ENCODE data around the gene ATAD2B. TPM values are rescaled to one million over a fixed set of nuclear protein-coding genes. Genes with fewer than 3 reads are reported as not detected.

ATAD2B gene
- total and polyA plus RNA-seq, 2 of the 4 experiments (the other 2 are of a cell fraction), result 1.5 to 5.0 TPM

- peak overlapping the region; percentile 66; the same call in 1 of the 2 replicates for H3K4me2 ChIP-seq (ENCODE audit: low read depth, low read length)
- no peaks in the 10 kb centered on the region for H3K27me3 ChIP-seq (ENCODE audit: control insufficient read depth, insufficient read depth, low read length)
- in situ Hi-C loops (cut with MboI; ENCODE audit: low sequenced_read_pairs), result loop anchor here (10.0 kb wide), 1 partner anchor 246 kb away; the partner anchor contains the start of gene SF3B6
- H2BK20ac ChIP-seq (ENCODE audit: low read depth, low read length), result no peak overlapping the region
- H2AK5ac ChIP-seq (ENCODE audit: low read depth, low read length), result no peak overlapping the region
- no peak overlapping the region for H2BK5ac ChIP-seq (ENCODE audit: low read depth, low read length, poor library complexity, severe bottlenecking)
- BruUV-seq (replicated peaks), result no TSS peak
- peaks cover 3% of the 10 kb centered on the region; the same call in 1 of the 2 replicates for H3K9me1 ChIP-seq (ENCODE audit: insufficient read depth, low read length)
- H4K5ac ChIP-seq (ENCODE audit: low read depth, low read length), result no peak overlapping the region
- H3K36me3 ChIP-seq (ENCODE audit: control insufficient read depth, insufficient read depth, low read length), result 0 out of 2 replicates have a peak, but pooled peaks cover 1% of the 10 kb centered on the region
- H3K4me1 ChIP-seq (ENCODE audit: control insufficient read depth, insufficient read depth, low read length), result peaks cover 3% of the 10 kb centered on the region; the same call in 1 of the 2 replicates
- ATAC-seq (ENCODE audit: low read depth), result peak; percentile 28; the same call in 1 of the 2 replicates
- H3K56ac ChIP-seq (ENCODE audit: extremely low read depth, insufficient read depth, low read length), result no peak overlapping the region
- dilution Hi-C loops (cut with HindIII; ENCODE audit: low sequenced_read_pairs, unreplicated experiment), result no loop called here
- H2AK9ac ChIP-seq (replicated peaks; ENCODE audit: low read depth, low read length, poor library complexity), result no peak overlapping the region
- no peak overlapping the region for H3K27ac ChIP-seq (ENCODE audit: insufficient read depth, low read length)
- no peak overlapping the region for H2AFZ ChIP-seq (replicated peaks; ENCODE audit: low read length, poor library complexity)
- H3K4ac ChIP-seq (ENCODE audit: low read depth, low read length), result no peak overlapping the region
- ChIA-PET CTCF (interaction anchor here (0.6 to 1.3 kb wide), 2 partner anchors 99 to 1972 kb away, joined by 3 to 4 read pairs; partner anchors contain the start of gene ATAD2B), POLR2A (ENCODE audit: unreplicated experiment) (no interaction called here)
- no peak for DNase-seq
- H3K14ac ChIP-seq (replicated peaks; ENCODE audit: low read depth, low read length), result no peak overlapping the region
- H3K9ac ChIP-seq (ENCODE audit: low read depth, low read length), result no peak overlapping the region
- H3K18ac ChIP-seq (ENCODE audit: low read depth, low read length), result no peak overlapping the region
- no peak overlapping the region for H2BK15ac ChIP-seq (ENCODE audit: low read depth, low read length)
- intact Hi-C loops (cut with micrococcal nuclease), result no loop called here
- no peaks in the 10 kb centered on the region for H4K20me1 ChIP-seq (ENCODE audit: insufficient read depth, low read length)
- H3K9me3 ChIP-seq (ENCODE audit: control insufficient read depth, insufficient read depth, low read length), result no peaks in the 10 kb centered on the region
- H4K91ac ChIP-seq (ENCODE audit: insufficient read depth, low read depth, low read length), result no peak overlapping the region
- TF ChIP-seq POLR2A (IDR thresholded peaks at IDR 0.05; ENCODE audit: low read depth, low read length) (no peak), RCOR1 (IDR thresholded peaks at IDR 0.05; ENCODE audit: insufficient replicate concordance, low read length) (no peak), CEBPB (IDR thresholded peaks at IDR 0.05; ENCODE audit: low read depth, low read length) (peak; percentile 91)
- WGBS, 2 experiments (ENCODE audit: extremely low coverage in 2 of 2, insufficient read length in 1 of 2), result no CpG with 5 or more reads among the region's 1 CpG
- H2BK120ac ChIP-seq (ENCODE audit: low read depth, low read length), result no peak overlapping the region
- H3K23ac ChIP-seq (ENCODE audit: low read depth, low read length), result no peak overlapping the region
- H3K79me1 ChIP-seq (ENCODE audit: low read depth in 1 of 2, low read length in 2 of 2), result peaks cover 4 to 7% of the 10 kb centered on the region in 2 experiments; a peak in 3 of 4 replicates
- no peak overlapping the region for H3K4me3 ChIP-seq (ENCODE audit: insufficient read depth, low read depth, low read length)
- H4K8ac ChIP-seq (ENCODE audit: low read depth in 2 of 2, low read length in 2 of 2), result no peak overlapping the region
These were observed 98.5 kb downstream of the ATAD2B start for GRCh38 chr2:23828256-23828980.
